ENCODE data around the gene ISG15. TPM values are rescaled to one million over a fixed set of nuclear protein-coding genes. Genes with fewer than 3 reads are reported as not detected.

Gene ISG15
- total and polyA plus RNA-seq, 9 of the 15 experiments (the other 6 are each of a cell fraction or from before 2014, with no cell fraction given): 0.40 to 58.3 (median 12.2) TPM

- TF ChIP-seq CHD7 (IDR thresholded peaks at IDR 0.05; ENCODE audit: low read depth, low read length) (no peak), MEF2A (IDR thresholded peaks at IDR 0.05; ENCODE audit: control insufficient read depth, low read depth, low read length) (no peak), POLR2A (conservative IDR thresholded peaks at IDR 0.05) (no peak), ZFX (CRISPR knock-in tag; IDR thresholded peaks at IDR 0.05) (0 out of 2 replicates have a peak, but pooled peaks have one; percentile 34), E2F6 (IDR thresholded peaks at IDR 0.05; ENCODE audit: borderline replicate concordance in 1 of 2, extremely low read depth in 1 of 2, insufficient read depth in 1 of 2, insufficient read length in 1 of 2, low read depth in 1 of 2, low read length in 1 of 2, poor library complexity in 1 of 2, severe bottlenecking in 1 of 2) (peak in 1 of 2 experiments; percentile 39), USF1 (CRISPR knock-in tag; IDR thresholded peaks at IDR 0.05) (0 out of 2 replicates have a peak, but pooled peaks have one; percentile 4)
Observed at GRCh38 chr1:978835-979743, 34.2 kb upstream of the ISG15 start (continued).
